ENCODE results near the gene CERK. TPM values are rescaled to one million over a fixed set of nuclear protein-coding genes. Genes with fewer than 3 reads are reported as not detected.

Gene CERK
- total and polyA plus RNA-seq, 8 donors, result 25.0 to 44.0 (median 40.4) TPM

DNA sequence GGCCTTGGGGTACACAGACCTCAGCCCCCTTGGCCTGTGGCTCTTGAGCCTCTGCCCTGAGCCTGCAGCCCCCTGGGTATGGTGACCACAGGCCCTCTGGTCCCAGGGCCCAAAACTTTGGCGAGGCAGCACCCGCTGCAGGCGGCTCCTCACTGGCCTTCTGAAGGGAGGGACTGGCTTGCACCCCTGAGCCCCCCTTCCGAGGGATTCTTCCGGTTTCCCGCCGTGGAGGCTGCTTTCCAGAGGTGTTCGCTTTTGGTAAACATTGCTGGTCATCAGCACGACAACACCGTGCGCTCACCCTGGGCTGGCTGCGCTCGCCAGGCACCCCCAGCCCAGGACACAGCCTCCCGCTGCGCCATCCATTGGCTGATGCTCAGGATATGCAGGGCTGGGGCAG is 75.8 kb downstream of the CERK start:
- intact Hi-C loops (cut with DNase I), result no loop called here
- Histone ChIP-seq H3K36me3 (peaks cover 0 to 63% of the 10 kb centered on the region in 2 donors), H3K27me3 (no peaks in the 10 kb centered on the region), H3K4me3 (no peak overlapping the region), H3K27ac (no peak overlapping the region), H3K9me3 (no peaks in the 10 kb centered on the region), H3K4me1 (peaks cover 0 to 10% of the 10 kb centered on the region in 2 donors)
- ATAC-seq (no peak), DNase-seq (peak in 1 of 4 donors; percentile 56)
- TF ChIP-seq, protein P1, sequence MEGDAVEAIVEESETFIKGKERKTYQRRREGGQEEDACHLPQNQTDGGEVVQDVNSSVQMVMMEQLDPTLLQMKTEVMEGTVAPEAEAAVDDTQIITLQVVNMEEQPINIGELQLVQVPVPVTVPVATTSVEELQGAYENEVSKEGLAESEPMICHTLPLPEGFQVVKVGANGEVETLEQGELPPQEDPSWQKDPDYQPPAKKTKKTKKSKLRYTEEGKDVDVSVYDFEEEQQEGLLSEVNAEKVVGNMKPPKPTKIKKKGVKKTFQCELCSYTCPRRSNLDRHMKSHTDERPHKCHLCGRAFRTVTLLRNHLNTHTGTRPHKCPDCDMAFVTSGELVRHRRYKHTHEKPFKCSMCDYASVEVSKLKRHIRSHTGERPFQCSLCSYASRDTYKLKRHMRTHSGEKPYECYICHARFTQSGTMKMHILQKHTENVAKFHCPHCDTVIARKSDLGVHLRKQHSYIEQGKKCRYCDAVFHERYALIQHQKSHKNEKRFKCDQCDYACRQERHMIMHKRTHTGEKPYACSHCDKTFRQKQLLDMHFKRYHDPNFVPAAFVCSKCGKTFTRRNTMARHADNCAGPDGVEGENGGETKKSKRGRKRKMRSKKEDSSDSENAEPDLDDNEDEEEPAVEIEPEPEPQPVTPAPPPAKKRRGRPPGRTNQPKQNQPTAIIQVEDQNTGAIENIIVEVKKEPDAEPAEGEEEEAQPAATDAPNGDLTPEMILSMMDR (IDR thresholded peaks at IDR 0.05), result no peak

DNA sequence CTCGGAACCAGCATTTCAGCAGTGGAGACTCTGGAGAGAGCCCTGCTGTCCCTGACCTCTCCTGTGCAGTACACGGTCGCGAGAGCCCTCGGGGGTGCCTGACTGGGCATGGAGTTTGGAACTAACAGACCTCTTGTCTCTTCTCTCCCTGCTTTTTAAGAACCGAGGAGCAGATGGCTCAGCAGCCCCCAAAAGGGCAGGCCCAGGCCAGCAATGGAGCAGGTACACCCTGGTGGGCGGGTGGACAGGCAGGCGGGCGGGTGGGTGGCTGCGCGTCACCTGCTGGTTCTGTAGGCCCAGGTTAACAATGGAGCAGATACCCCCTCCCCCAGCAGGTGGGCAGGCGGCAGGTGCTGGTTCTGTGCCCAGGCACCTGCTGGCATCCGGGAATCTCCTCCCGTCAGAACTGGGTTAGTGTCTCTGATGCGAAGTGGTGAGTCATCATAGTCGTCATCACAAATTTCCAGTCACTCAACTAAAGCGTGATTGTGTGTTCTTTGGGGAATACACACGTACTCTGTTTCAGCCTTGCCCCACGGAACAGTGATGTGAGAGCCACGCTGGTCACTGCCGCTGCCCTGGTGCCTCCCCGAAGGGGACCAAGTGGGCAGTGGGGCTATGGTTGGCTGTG is 76.7 kb downstream of the CERK start:
- peaks cover 0 to 54% of the 10 kb centered on the region in 2 donors for H3K36me3 ChIP-seq
- DNase-seq (peak in 1 of 4 donors; percentile 64), ATAC-seq (no peak)

DNA sequence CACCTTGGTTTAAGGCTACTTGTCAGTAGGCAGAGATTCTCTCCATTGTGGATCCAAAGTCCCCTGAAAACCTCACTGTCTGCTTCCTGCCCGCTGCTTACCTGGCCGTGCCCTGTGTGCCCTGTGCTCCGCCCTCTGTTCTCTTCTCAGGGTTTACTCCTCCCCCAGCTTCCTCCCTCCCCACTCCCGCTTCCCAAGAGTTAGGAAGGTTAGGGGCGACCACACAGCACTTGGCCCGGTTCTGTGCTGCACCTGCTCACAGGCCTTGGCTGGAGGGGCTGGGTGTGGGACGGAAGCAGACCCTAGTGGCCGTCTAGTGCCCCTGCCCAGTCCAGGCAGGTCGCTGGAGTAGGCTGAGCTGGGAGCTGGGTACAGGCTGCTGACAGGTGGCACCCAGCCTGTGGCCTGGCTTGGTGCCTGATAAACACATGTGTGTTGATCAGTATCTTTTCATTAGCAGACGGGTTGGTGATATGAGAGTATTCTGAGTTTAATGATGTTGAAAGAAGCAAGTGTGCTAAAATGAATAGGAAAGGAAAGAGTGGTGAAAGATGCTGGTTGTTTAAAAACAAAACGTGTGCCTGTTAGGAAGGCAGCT is 77.3 kb downstream of the CERK start:
- ATAC-seq (peak; percentile 68), DNase-seq (peak in 1 of 4 donors; percentile 59)
- TF ChIP-seq, protein P1 (IDR thresholded peaks at IDR 0.05), result no peak
- peaks cover 0 to 48% of the 10 kb centered on the region in 2 donors for H3K36me3 ChIP-seq
- no peaks in the 10 kb centered on the region for H3K27me3 ChIP-seq
- peaks cover 0 to 13% of the 10 kb centered on the region in 2 donors for H3K4me1 ChIP-seq
- intact Hi-C loops (cut with DNase I), result no loop called here
- no peak overlapping the region for H3K4me3 ChIP-seq
- no peak overlapping the region for H3K27ac ChIP-seq
- H3K9me3 ChIP-seq, result no peaks in the 10 kb centered on the region

More for the DNA sequence above, 76.7 kb downstream of the CERK start:
- Histone ChIP-seq H3K27ac (no peak overlapping the region), H3K4me1 (peaks cover 0 to 13% of the 10 kb centered on the region in 2 donors), H3K9me3 (no peaks in the 10 kb centered on the region), H3K4me3 (no peak overlapping the region), H3K27me3 (no peaks in the 10 kb centered on the region)
- intact Hi-C loops (cut with DNase I), result no loop called here
- TF ChIP-seq, protein P1 (IDR thresholded peaks at IDR 0.05), result no peak

DNA sequence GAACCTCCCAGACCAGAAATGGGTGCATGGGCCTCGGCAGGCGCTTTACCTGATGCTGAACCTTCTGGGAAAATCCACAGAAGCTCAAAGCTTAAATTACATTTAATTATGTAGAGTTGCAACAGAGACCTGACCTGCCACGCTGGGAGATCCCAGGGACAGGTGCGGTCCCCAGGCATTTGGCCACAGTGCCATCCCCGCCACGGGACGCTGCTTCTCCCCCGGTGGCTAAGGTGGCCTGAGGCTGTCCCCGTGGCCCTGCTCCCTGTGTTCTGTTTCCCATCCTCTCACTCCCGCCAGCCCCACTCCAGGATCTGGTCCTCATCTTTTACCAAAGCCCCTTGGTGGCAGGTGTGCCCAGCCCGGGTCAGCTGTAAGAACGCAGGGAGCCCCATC is 78.3 kb downstream of the CERK start:
- no peaks in the 10 kb centered on the region for H3K27me3 ChIP-seq
- TF ChIP-seq, protein P1 (IDR thresholded peaks at IDR 0.05), result no peak
- H3K9me3 ChIP-seq, result no peaks in the 10 kb centered on the region
- DNase-seq (no peak), ATAC-seq (no peak)
- peaks cover 0 to 13% of the 10 kb centered on the region in 2 donors for H3K4me1 ChIP-seq
- intact Hi-C loops (cut with DNase I), result no loop called here
- H3K4me3 ChIP-seq, result no peak overlapping the region
- H3K36me3 ChIP-seq, result peaks cover 0 to 39% of the 10 kb centered on the region in 2 donors
- H3K27ac ChIP-seq, result no peak overlapping the region

DNA sequence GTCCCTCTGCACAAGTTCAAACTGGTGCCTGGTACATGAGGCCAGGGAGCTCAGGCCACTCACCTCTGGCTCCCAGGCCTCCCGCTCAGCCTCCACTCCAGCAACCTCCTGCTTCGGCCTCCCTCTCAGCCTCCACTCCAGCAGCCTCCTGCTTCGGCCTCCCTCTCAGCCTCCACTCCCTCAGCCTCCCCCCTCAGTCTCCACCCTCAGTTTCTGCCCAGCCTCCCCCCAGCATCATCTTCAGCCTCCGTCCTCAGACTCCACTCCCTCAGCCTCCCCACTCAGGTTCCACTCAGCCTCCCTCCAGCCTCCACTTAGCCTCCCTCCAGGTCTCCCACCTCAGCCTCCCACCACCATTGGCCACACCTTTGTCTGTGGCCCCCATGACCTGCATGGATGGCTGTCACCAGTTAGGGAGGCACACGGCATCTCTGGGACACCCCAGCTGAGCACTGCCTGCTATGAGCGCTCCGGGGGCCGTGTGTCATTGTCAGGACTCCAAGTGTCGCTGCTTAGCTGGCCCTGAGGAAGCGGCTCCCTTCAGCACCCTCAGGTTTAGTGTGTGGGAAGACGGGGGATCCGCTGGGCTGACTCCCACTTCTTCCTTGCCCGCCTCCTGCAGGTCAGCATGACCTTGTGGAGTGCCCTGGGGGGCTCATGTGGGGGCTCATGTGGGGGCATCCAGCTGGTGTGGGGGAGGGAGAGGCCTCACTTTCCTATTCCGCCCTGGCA is 78.8 kb downstream of the CERK start:
- DNase-seq (peak in 1 of 4 donors; percentile 58), ATAC-seq (no peak)
- Histone ChIP-seq H3K27ac (no peak overlapping the region), H3K9me3 (no peaks in the 10 kb centered on the region), H3K27me3 (no peaks in the 10 kb centered on the region), H3K36me3 (peaks cover 0 to 33% of the 10 kb centered on the region in 2 donors), H3K4me1 (peaks cover 0 to 13% of the 10 kb centered on the region in 2 donors), H3K4me3 (no peak overlapping the region)
- TF ChIP-seq, protein P1 (IDR thresholded peaks at IDR 0.05), result no peak
- intact Hi-C loops (cut with DNase I), result no loop called here
